HG03469 (cell line): ENCODE data around the gene ADCY1.

Experiments
- ATAC-seq: cut with Tn5 transposase; IDR thresholded peaks from one replicate; pipeline ENCODE4 v1.9.1; 2021; ENCODE audit warnings: mild to moderate bottlenecking, moderate library complexity, moderate number of reproducible peaks; ENCODE audit not compliant: unreplicated experiment

The ADCY1 gene

GRCh38 chr7:45649560-45650346 lies 75.6 kb downstream of the ADCY1 start:
- no peak for ATAC-seq

- ATAC-seq: no peak
These were observed 76.5 kb downstream of the ADCY1 start for GRCh38 chr7:45650404-45651394.

DNA sequence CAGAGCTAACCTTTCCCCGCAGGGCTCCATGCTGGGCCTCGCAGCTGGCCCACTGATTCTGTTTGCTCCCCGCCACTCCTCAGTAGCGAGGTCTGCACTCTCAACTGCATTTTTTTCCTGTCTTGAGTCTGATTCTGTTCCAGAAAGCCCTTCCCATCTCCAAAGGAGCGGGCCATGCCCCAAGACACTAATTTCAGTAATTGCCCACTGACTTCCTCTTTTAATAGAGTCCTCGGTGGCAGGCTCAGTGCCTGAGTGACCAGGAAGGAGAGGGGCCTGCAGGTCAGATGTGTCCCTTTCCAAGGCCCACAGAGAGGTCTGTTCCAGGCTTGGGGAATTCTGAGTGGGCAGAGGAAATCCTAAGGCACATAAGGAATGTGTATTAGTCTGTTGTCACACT lies 77.4 kb downstream of the ADCY1 start:
- ATAC-seq: no peak

DNA sequence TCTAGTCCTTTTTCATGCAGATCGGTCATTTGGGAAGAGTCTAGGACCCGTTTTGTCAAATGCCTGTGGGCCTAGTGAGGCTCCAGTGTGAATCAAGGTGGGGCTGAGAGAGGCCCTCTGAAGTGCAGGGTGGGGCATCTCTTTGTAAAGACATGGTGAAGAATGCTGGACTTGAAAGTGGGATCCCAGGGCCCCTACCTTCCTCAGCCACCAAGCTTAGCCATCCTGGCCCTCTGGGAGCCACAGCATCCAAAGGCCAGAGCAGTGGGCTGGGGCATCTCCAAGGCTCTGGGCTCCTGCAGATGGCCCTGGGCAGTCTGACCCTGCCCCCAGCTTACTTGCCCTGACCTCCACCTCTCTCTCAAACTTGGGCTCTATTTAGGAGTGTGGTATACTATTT lies 78.5 kb downstream of the ADCY1 start:
- ATAC-seq: no peak

- ATAC-seq: no peak
These were observed 79.2 kb downstream of the ADCY1 start for GRCh38 chr7:45653209-45653907.

GRCh38 chr7:45654341-45654740 lies 80.2 kb downstream of the ADCY1 start:
- ATAC-seq: no peak

- ATAC-seq: no peak
These were observed 81.4 kb downstream of the ADCY1 start for GRCh38 chr7:45655539-45655938.

- ATAC-seq: no peak
These were observed 82.3 kb downstream of the ADCY1 start for GRCh38 chr7:45656431-45656830.

DNA sequence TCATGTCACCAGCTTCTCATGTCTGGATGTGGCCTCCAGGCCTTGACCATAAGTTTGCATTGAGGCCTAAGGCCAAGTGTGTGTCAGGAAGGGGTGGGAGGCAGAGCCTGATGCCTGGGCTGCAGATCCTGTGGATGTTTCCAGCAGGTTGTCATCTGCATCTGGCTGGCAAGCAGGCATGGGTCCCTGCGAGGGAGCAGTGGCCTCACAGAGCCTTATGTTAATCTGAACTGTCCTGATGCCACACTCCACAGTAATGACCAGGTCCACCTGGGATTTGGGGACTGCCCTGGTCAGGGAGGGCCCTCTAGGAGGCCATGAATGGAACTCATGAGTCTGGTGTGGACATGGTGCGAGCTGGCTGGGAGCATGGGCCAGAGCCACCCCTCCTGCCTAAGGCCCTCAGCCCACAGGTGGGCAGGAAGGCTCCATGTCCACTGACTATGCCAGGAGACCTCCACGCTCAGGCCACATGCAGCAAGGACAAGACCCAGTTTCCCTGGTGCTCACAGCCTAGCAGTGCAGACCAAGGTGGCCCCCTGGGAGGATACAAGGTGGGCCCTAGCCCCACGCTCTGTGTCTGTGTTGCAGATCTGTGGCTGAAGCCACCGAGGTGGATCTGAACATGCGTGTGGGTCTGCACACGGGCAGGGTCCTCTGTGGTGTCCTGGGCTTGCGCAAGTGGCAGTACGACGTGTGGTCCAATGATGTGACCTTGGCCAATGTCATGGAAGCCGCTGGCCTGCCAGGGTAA lies 83.1 kb downstream of the ADCY1 start:
- ATAC-seq: no peak

DNA sequence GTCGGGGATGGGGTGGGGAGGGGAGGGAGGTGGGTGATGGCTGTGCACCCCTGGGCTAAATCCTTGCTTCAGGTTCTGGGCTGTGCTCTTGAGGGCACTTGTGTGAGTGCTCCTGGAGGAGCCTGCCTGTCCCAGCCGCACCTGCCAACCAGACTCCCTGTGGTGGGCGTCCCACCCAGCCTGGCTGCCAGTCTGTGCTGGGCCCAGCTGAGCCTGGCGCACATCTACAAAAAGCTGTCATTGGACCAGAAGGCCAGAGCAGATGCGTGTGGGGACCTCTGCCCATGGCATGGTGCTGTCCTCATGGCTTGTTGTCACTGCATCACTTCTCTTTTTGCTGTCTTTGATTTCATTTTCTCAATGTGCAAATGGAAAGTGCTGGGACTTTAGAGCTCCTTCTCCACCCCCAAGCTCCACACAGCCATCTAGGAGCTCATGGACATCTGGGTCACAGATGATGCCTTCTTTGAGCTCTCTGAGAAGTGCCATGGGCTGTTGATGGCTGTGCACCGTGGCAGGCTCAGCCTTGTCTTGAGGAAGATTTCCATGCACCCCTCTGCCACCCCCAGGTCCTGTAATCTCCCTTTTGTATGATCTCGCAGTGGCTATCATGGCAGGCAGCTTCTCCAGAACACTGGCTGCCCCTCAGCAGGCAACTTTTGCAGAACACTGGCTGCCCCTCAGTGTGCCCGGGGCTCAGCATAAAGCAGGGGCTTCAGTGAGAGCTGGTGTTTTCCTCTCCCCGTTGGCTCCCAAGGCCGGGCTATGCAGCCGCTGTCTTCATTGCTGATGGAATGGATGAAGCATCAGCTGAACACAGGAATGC lies 83.9 kb downstream of the ADCY1 start:
- no peak for ATAC-seq

- ATAC-seq: no peak
These were observed 84.7 kb downstream of the ADCY1 start for GRCh38 chr7:45658716-45659495.

DNA sequence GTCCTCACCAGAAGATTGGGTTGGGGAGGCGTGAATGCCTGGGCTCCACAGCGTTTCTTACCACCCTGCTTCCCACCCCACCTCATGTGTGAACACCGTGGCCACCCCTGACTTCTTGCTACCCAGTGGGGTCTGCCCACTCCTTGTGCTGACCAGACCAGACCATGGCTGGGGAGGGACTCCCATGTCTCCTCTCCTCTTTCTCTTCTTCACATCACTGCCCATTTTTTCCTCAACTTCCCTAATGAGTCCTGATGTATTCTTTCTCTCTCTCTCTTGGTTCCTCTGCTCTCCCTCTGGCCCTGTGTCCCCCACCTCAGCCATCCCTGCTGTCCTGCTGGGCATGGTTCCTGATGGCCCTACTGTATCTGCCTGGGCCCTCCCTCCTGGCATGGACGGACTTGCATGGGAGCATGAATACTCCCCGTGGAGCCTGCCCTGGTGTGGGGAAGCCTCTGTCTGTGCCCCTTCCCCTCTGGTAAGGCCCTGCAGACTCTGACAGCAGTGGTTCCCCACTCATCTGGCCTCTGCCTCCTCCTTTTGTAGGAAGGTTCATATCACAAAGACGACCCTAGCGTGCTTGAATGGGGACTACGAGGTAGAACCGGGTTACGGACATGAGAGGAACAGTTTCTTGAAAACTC lies 85.5 kb downstream of the ADCY1 start:
- no peak for ATAC-seq

- no peak for ATAC-seq
These were observed 86.2 kb downstream of the ADCY1 start for GRCh38 chr7:45660201-45660900.

- ATAC-seq: no peak
These were observed 86.7 kb downstream of the ADCY1 start for GRCh38 chr7:45660901-45661211.

DNA sequence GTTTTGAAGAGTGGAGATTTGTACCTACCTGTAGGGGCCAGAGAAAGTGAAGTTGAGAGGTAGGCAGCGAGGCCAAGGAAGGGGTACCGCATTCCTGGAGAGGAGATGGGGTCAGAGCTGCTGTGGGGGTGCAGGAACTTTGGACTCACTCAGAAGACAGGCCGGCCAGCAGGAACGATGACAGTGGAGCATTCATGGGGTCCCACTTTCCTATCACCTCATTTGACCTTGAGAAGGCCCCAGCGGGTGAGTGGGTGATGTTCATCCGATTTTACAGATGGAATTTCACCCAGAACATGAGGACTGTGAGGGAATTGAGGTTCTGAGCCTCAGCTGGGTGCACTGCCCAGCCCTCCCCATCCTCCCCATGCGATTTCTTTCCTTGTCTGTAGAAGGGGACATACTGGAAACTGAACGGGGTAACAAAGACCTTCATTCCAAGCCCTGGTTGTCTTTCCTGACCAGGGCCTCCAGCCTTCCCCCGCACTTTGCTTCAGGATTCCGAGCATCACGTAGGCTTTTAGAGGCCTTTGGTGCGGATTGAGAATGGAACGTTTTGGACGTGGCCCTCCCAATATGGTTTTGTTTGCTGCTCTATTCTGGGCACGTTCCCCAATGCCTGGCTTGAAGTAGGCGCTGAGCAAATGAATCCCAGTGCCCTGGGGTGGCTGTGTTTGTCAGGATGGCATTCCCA lies 87.3 kb downstream of the ADCY1 start:
- ATAC-seq: no peak

- ATAC-seq: no peak
These were observed 87.8 kb downstream of the ADCY1 start for GRCh38 chr7:45662018-45662417.

- ATAC-seq: no peak
These were observed 88.5 kb downstream of the ADCY1 start for GRCh38 chr7:45662540-45663166.
